GM12878 (cell line): ENCODE measurements around the gene ARHGDIG. TPM values are rescaled to one million over a fixed set of nuclear protein-coding genes. Genes with fewer than 3 reads are reported as not detected.
"Not testable (repeated sequence)": the region's sequence is repeated elsewhere in the genome, so short reads cannot be mapped to it uniquely, and the experiment has no call there.

ENCODE experiments used
- ATAC-seq: fragments of 200-7000 bp; cut with Tn5 transposase; 3 replicates; pipeline ENCODE4 v1.9.1; 2020; ENCODE audit warnings: mild to moderate bottlenecking, moderate library complexity
- BruUV-seq: library from RNA; stranded (reverse); fragments of 400-500 nt; replicated peaks from 2 replicates; lab custom pipeline; 2021; lab: Mats Ljungman, UMichigan
- CTCF ChIA-PET: fragments of 300-600 bp; sonication (Branson Sonifier 250); formaldehyde crosslinking; extraction: SDS; loops from one replicate; lab custom pipeline; 2021; ENCODE audit warnings: inconsistent platforms; lab: Yijun Ruan, JAX
- POLR2A ChIA-PET: fragments of 350-600 bp; formaldehyde crosslinking; extraction: SDS; loops from one replicate; lab custom pipeline; 2021; ENCODE audit warnings: inconsistent platforms; lab: Charles Lee
- RAD21 ChIA-PET: fragments of 300-600 bp; sonication (Branson Sonifier 250); formaldehyde crosslinking; loops from one replicate; lab custom pipeline; 2023; ENCODE audit warnings: antibody characterized with exemption; ENCODE audit not compliant: unreplicated experiment; lab: Charles Lee
- SMC1A ChIA-PET: fragments of 300-600 bp; sonication (Branson Sonifier 250); formaldehyde crosslinking; loops from one replicate; lab custom pipeline; 2023; ENCODE audit not compliant: unreplicated experiment, uncharacterized antibody; lab: Charles Lee
- DNase-seq: peaks from one replicate; pipeline ENCODE4 v3.0.0-alpha.2; 2011; ENCODE audit warnings: low read depth, low spot score
- FAIRE-seq: peaks from 3 replicates; lab custom pipeline; 2011; peaks lifted over from hg19 to GRCh38; lab: Jason Lieb, UNC
- H2AFZ ChIP-seq: 2 replicates; pipeline ENCODE4 v1.6.0; 2011; ENCODE audit warnings: low read depth, low read length, control low read depth; ENCODE audit not compliant: control insufficient read depth
- H3K27ac ChIP-seq: 2 replicates; pipeline ENCODE4 v1.5.1; 2011; ENCODE audit warnings: control low read depth; ENCODE audit not compliant: control insufficient read depth, insufficient read depth
- H3K27me3 ChIP-seq, 2 experiments: replicated peaks in 1 of 2; 2 replicates each; pipeline versions ENCODE4 v1.6.0 to v1.6.1; 2011; ENCODE audit warnings: low read length in 1 of 2; ENCODE audit not compliant: control insufficient read depth in 2 of 2, insufficient read depth in 2 of 2
- H3K36me3 ChIP-seq, 2 experiments: 2 replicates each; pipeline ENCODE4 v1.5.1; 2011; ENCODE audit warnings: low read length in 1 of 2; ENCODE audit not compliant: control insufficient read depth in 2 of 2, insufficient read depth in 2 of 2
- H3K4me1 ChIP-seq: 2 replicates; pipeline ENCODE4 v1.6.1; 2011; ENCODE audit warnings: mild to moderate bottlenecking, low read length, moderate library complexity, mixed read lengths; ENCODE audit not compliant: control insufficient read depth, insufficient read depth
- H3K4me2 ChIP-seq: 2 replicates; pipeline ENCODE4 v1.6.0; 2011; ENCODE audit warnings: control low read depth; ENCODE audit not compliant: control insufficient read depth, insufficient read depth
- H3K4me3 ChIP-seq: fragments of 200-600 bp; sonication (generic); 2 replicates; pipeline ENCODE4 v1.5.1; 2016
- H3K79me2 ChIP-seq: 2 replicates; pipeline ENCODE4 v1.6.0; 2011; ENCODE audit warnings: low read length; ENCODE audit not compliant: control insufficient read depth, insufficient read depth
- H3K9ac ChIP-seq: 2 replicates; pipeline ENCODE4 v1.8.0; 2011; ENCODE audit warnings: low read length, control low read depth, mixed read lengths; ENCODE audit not compliant: control insufficient read depth, insufficient read depth
- H3K9me3 ChIP-seq: replicated peaks from 3 replicates; pipeline ENCODE4 v1.5.1; 2011; ENCODE audit warnings: mild to moderate bottlenecking, low read length; ENCODE audit not compliant: control insufficient read depth, insufficient read depth
- H4K20me1 ChIP-seq: 2 replicates; pipeline ENCODE4 v1.6.0; 2011; ENCODE audit not compliant: control insufficient read depth, insufficient read depth
- ATF2 ChIP-seq: IDR thresholded peaks from 2 replicates; pipeline ENCODE4 v1.6.1; 2012; ENCODE audit warnings: low read length, inconsistent platforms
- BHLHE40 ChIP-seq, 2 experiments: fragments of 450-650 bp in 1 of 2; IDR thresholded peaks; 2 replicates each; pipeline ENCODE4 v1.6.1; 2011 to 2017; ENCODE audit warnings: low read depth in 2 of 2, borderline replicate concordance in 1 of 2, improper control_type of control experiment in 1 of 2, low read length in 1 of 2, mild to moderate bottlenecking in 1 of 2
- IKZF1 ChIP-seq: fragments of 450-650 bp; conservative IDR thresholded peaks from 2 replicates; pipeline ENCODE4 v1.6.1; 2017; ENCODE audit warnings: antibody characterized with exemption, mild to moderate bottlenecking
- KLF5 ChIP-seq: fragments of 450-650 bp; IDR thresholded peaks from 2 replicates; pipeline ENCODE4 v1.6.1; 2014; ENCODE audit warnings: mild to moderate bottlenecking; ENCODE audit not compliant: partially characterized antibody
- MYC ChIP-seq: IDR thresholded peaks from 2 replicates; pipeline ENCODE4 v1.6.1; 2011; ENCODE audit warnings: mild to moderate bottlenecking, low read length, moderate library complexity, inconsistent platforms; ENCODE audit not compliant: insufficient read depth, insufficient replicate concordance, insufficient read length, severe bottlenecking
- NFIC ChIP-seq: IDR thresholded peaks from 2 replicates; pipeline ENCODE4 v1.6.1; 2012; ENCODE audit warnings: low read depth, mild to moderate bottlenecking, inconsistent platforms, low read length, moderate library complexity
- REST ChIP-seq: IDR thresholded peaks from 2 replicates; pipeline ENCODE4 v1.6.1; 2012; ENCODE audit warnings: mild to moderate bottlenecking, low read depth, low read length
- SUZ12 ChIP-seq: fragments of 200-600 bp; sonication (generic); IDR thresholded peaks from one replicate; pipeline ENCODE4 v1.6.1; 2018; ENCODE audit warnings: antibody characterized with exemption, mild to moderate bottlenecking; ENCODE audit not compliant: unreplicated experiment
- WGBS: methylation state at CpG from one replicate; pipeline ENCODE4 v1.1.6; 2016; ENCODE audit warnings: low lambda C conversion rate; ENCODE audit not compliant: insufficient replicate concordance, insufficient coverage; ENCODE audit errors: missing lambda C conversion rate; 5-methylcytosine and 5-hydroxymethylcytosine counted together
- in situ Hi-C: fragments of 300-500 bp; cut with MboI; formaldehyde crosslinking; loops from 9 replicates; pipeline ENCODE4 v1.14.3; 2018; ENCODE audit warnings: mixed read lengths
- intact Hi-C: fragments of 100-400 bp; cut with micrococcal nuclease; formaldehyde crosslinking; loops from one replicate; pipeline ENCODE4 v1.14.2; 2022; ENCODE audit not compliant: unreplicated experiment
- polyA plus RNA-seq, 11 experiments: library from polyadenylated mRNA; depleted of rRNA in 4 of 11; unstranded in 6 of 11; stranded (reverse) in 5 of 11; fragments of >200 nt; fragmentation: Nextera tagmentation in 4 of 11; fragmentation: Illumina TruSeq in 1 of 11; extraction: Ambion mirVana in 4 of 11; extraction: Trizol in 1 of 11; gene quantifications; 1 replicate in 1 of 11; 2 replicates in 10 of 11; pipeline versions ENCODE4 v1.2.1 to v1.2.3, GENCODE V29; 2011 to 2016; ENCODE audit warnings: inconsistent platforms in 2 of 11, missing spikeins in 2 of 11, low read depth in 1 of 11
- total RNA-seq, 4 experiments: library from RNA; depleted of rRNA in 3 of 4; stranded (reverse); fragments of >200 nt in 3 of 4; fragmentation: Illumina TruSeq in 1 of 4; extraction: Trizol in 1 of 4; gene quantifications; 2 replicates each; pipeline versions ENCODE4 v1.2.1 to v1.2.3, GENCODE V29; 2013 to 2021

The ARHGDIG gene
- total and polyA plus RNA-seq, 10 of the 15 experiments (the other 5 are each of a cell fraction or from before 2014, with no cell fraction given) = not detected

GRCh38 chr16:255183-255582, 25.2 kb upstream of the ARHGDIG start:
- Histone ChIP-seq H3K4me3 (no peak overlapping the region), H3K9me3 (no peaks in the 10 kb centered on the region), H3K79me2 (no peaks in the 10 kb centered on the region), H3K9ac (no peak overlapping the region), H2AFZ (no peak overlapping the region), H3K4me1 (peaks cover 4% of the 10 kb centered on the region; the same call in 1 of the 2 replicates), H4K20me1 (no peaks in the 10 kb centered on the region), H3K27ac (no peak overlapping the region), H3K4me2 (no peak overlapping the region), H3K36me3 (peaks cover 0 to 4% of the 10 kb centered on the region in 2 experiments; a peak in 2 of 4 replicates), H3K27me3 (no peaks in the 10 kb centered on the region)
- WGBS = 98% methylated on average over 6 of the region's 6 CpGs
- ChIA-PET RAD21 (no interaction called here), SMC1A (interaction anchor here (1.0 to 1.3 kb wide), 2 partner anchors 15 to 20 kb away, joined by 3 to 4 read pairs; partner anchors contain the start of gene FAM234A), CTCF (no interaction called here), POLR2A (no interaction called here)
- intact Hi-C loops (no loop called here), in situ Hi-C loops (no loop called here)
- no peak for ATAC-seq
- BruUV-seq = no TSS peak
- TF ChIP-seq ATF2 (no peak), MYC (no peak), NFIC (no peak), IKZF1 (no peak), BHLHE40 (IDR thresholded peaks at IDR 0.05; ENCODE audit: borderline replicate concordance in 1 of 2, low read depth in 2 of 2, low read length in 1 of 2) (no peak), KLF5 (no peak), REST (no peak), SUZ12 (no peak)
- no peak for DNase-seq
- no peak for FAIRE-seq

GRCh38 chr16:258091-258490, 22.3 kb upstream of the ARHGDIG start:
- BruUV-seq, H3K9me3 ChIP-seq, H3K27ac ChIP-seq, RAD21 ChIA-PET, POLR2A ChIA-PET, CTCF ChIA-PET, H4K20me1 ChIP-seq, FAIRE-seq, H2AFZ ChIP-seq, intact Hi-C loops, H3K4me1 ChIP-seq, H3K4me2 ChIP-seq, H3K4me3 ChIP-seq, H3K9ac ChIP-seq, ATAC-seq, in situ Hi-C loops, SMC1A ChIA-PET, H3K36me3 ChIP-seq, DNase-seq, H3K27me3 ChIP-seq, H3K79me2 ChIP-seq: not testable (repeated sequence)
- WGBS = over 99% methylated on average over 11 of the region's 13 CpGs
